K562 (cell line): ENCODE data around the gene HS2ST1. TPM values are rescaled to one million over a fixed set of nuclear protein-coding genes. Genes with fewer than 3 reads are reported as not detected.
A peak's percentile ranks its signal among the peaks of the same experiment; 100 is the strongest.

Experiments used
- ARNT ChIP-seq, 2 experiments: fragments of 450-650 bp; IDR thresholded peaks; 2 replicates each; pipeline ENCODE4 v1.6.1; 2016; ENCODE audit warnings: mild to moderate bottlenecking in 1 of 2
- CHD1 ChIP-seq: fragments of 200-600 bp; sonication (generic); IDR thresholded peaks from one replicate; pipeline ENCODE4 v1.6.1; 2012; ENCODE audit warnings: mild to moderate bottlenecking, moderate library complexity, low read length, inconsistent platforms
- EGR1 ChIP-seq: fragments of 450-650 bp; conservative IDR thresholded peaks from 2 replicates; pipeline ENCODE4 v1.6.1; 2017; ENCODE audit warnings: mild to moderate bottlenecking
- HMGN3 ChIP-seq: IDR thresholded peaks from 2 replicates; pipeline ENCODE4 v1.6.1; 2011; ENCODE audit warnings: borderline replicate concordance, low read depth, mild to moderate bottlenecking, mixed read lengths, low read length; ENCODE audit not compliant: insufficient read length; ENCODE audit errors: extremely low read depth
- HOXB6 ChIP-seq: fragments of 250-450 bp; sonication (Bioruptor Pico); IDR thresholded peaks from 2 replicates; pipeline ENCODE4 v1.5.1; 2022; ENCODE audit warnings: mild to moderate bottlenecking, borderline replicate concordance
- KDM2B ChIP-seq: fragments of 250-450 bp; sonication (Bioruptor Pico); IDR thresholded peaks from 2 replicates; pipeline ENCODE4 v1.8.0; 2021; ENCODE audit warnings: mild to moderate bottlenecking, moderate library complexity
- OTX1 ChIP-seq: fragments of 450-650 bp; formaldehyde crosslinking; IDR thresholded peaks from 2 replicates; pipeline ENCODE4 v1.4.0; 2022; ENCODE audit warnings: mild to moderate bottlenecking
- PRPF4 ChIP-seq: fragments of 200-400 bp; formaldehyde crosslinking; IDR thresholded peaks from one replicate; pipeline ENCODE4 v1.6.1; 2017; ENCODE audit warnings: low read length, low read depth, mild to moderate bottlenecking; ENCODE audit not compliant: insufficient read depth, poor library complexity, severe bottlenecking
- PTBP1 ChIP-seq: fragments of 200-400 bp; formaldehyde crosslinking; IDR thresholded peaks from 2 replicates; pipeline ENCODE4 v1.6.1; 2017; ENCODE audit warnings: low read depth, low read length
- PURB ChIP-seq: sonication (generic); formaldehyde crosslinking; IDR thresholded peaks from 2 replicates; pipeline ENCODE4 v1.9.0; 2021; ENCODE audit warnings: low read depth, mild to moderate bottlenecking, missing genetic modification reagents
- PYGO2 ChIP-seq: fragments of 450-650 bp; IDR thresholded peaks from 2 replicates; pipeline ENCODE4 v1.6.1; 2016; ENCODE audit warnings: mild to moderate bottlenecking, missing genetic modification characterization, moderate library complexity, missing compliant biosample characterization
- RHOXF2B ChIP-seq: fragments of 250-450 bp; sonication (Bioruptor Pico); conservative IDR thresholded peaks from 2 replicates; pipeline ENCODE4 v1.5.1; 2021
- SETDB1 ChIP-seq: IDR thresholded peaks from one replicate; pipeline ENCODE4 v1.6.1; 2012; ENCODE audit warnings: low read length, control low read depth, inconsistent platforms
- SMAD3 ChIP-seq: fragments of 450-650 bp; formaldehyde crosslinking; conservative IDR thresholded peaks from 2 replicates; pipeline ENCODE4 v1.4.0; 2020; ENCODE audit warnings: mild to moderate bottlenecking
- SMAD4 ChIP-seq: fragments of 250-450 bp; sonication (Bioruptor Pico); conservative IDR thresholded peaks from 2 replicates; pipeline ENCODE4 v1.8.0; 2021; ENCODE audit warnings: inconsistent platforms, mild to moderate bottlenecking, moderate library complexity
- STAT5B ChIP-seq: fragments of 250-450 bp; sonication (Bioruptor Pico); IDR thresholded peaks from 2 replicates; pipeline ENCODE4 v1.8.0; 2021; ENCODE audit warnings: mild to moderate bottlenecking, inconsistent platforms
- TBL1XR1 ChIP-seq, 2 experiments: IDR thresholded peaks; 2 replicates each; pipeline ENCODE4 v1.6.1; 2012; ENCODE audit warnings: improper control_type of control experiment in 2 of 2, low read length in 2 of 2, mild to moderate bottlenecking in 1 of 2
- TFE3 ChIP-seq: fragments of 450-650 bp; formaldehyde crosslinking; IDR thresholded peaks from 2 replicates; pipeline ENCODE4 v1.4.0; 2020; ENCODE audit warnings: mild to moderate bottlenecking, mixed read lengths
- ZBED1 ChIP-seq: IDR thresholded peaks from 2 replicates; pipeline ENCODE4 v1.6.1; 2014
- ZBTB5 ChIP-seq: fragments of 450-650 bp; IDR thresholded peaks from 2 replicates; pipeline ENCODE4 v1.6.1; 2017; ENCODE audit warnings: antibody characterized with exemption
- ZNF609 ChIP-seq: sonication (generic); formaldehyde crosslinking; IDR thresholded peaks from 2 replicates; pipeline ENCODE4 v1.8.1; 2023; ENCODE audit warnings: missing genetic modification reagents, mild to moderate bottlenecking, borderline replicate concordance
- ZZZ3 ChIP-seq: fragments of 450-650 bp; IDR thresholded peaks from 2 replicates; pipeline ENCODE4 v1.6.1; 2016; ENCODE audit warnings: antibody characterized with exemption, mild to moderate bottlenecking, moderate library complexity
- polyA plus RNA-seq, 8 experiments: library from polyadenylated mRNA; depleted of rRNA in 4 of 8; stranded (reverse) in 5 of 8; unstranded in 3 of 8; fragments of >200 nt; fragmentation: Nextera tagmentation in 2 of 8; fragmentation: Illumina TruSeq in 1 of 8; extraction: Ambion mirVana in 2 of 8; extraction: Trizol in 1 of 8; gene quantifications; 2 replicates each; pipeline versions ENCODE4 v1.2.1 to v1.2.3, GENCODE V29; 2011 to 2014; ENCODE audit warnings: inconsistent platforms in 1 of 8, missing spikeins in 1 of 8
- total RNA-seq, 7 experiments: library from RNA; depleted of rRNA in 6 of 7; stranded (reverse); fragments of >200 nt in 6 of 7; fragmentation: Illumina TruSeq in 2 of 7; extraction: Trizol in 2 of 7; gene quantifications; 2 replicates each; pipeline versions ENCODE4 v1.2.1 to v1.2.3, GENCODE V29; 2011 to 2021; ENCODE audit warnings: low replicate concordance in 1 of 7

Gene HS2ST1
- total and polyA plus RNA-seq, 9 of the 15 experiments (the other 6 are each of a cell fraction or from before 2014, with no cell fraction given) = 7.7 to 43.3 (median 25.8) TPM

GRCh38 chr1:86913896-86914600, 387 bp upstream of the HS2ST1 start, which contains the start of gene SELENOF (continued):
- TF ChIP-seq STAT5B (no peak), OTX1 (peak; percentile 17; the same call in 1 of the 2 replicates), ZBTB5 (no peak), HMGN3 (no peak), TBL1XR1 (IDR thresholded peaks at IDR 0.05; ENCODE audit: low read length in 2 of 2) (peak in 1 of 2 experiments; percentile 67; a peak in 2 of 4 replicates), SMAD4 (CRISPR knock-in tag) (peak; percentile 39; the same call in 1 of the 2 replicates), ZZZ3 (no peak), ARNT (IDR thresholded peaks at IDR 0.05) (peak; percentile 65 to 71; a peak in 2 of 4 replicates), PRPF4 (no peak), CHD1 (peak; percentile 3), TFE3 (CRISPR knock-in tag) (no peak), ZNF609 (CRISPR knock-in tag) (no peak), ZBED1 (no peak), PTBP1 (no peak), HOXB6 (CRISPR knock-in tag) (no peak), RHOXF2B (CRISPR knock-in tag) (no peak), SMAD3 (CRISPR knock-in tag) (no peak), SETDB1 (no peak), PURB (CRISPR knock-in tag) (no peak), PYGO2 (tag) (no peak), KDM2B (CRISPR knock-in tag) (no peak), EGR1 (peak; percentile 48)
